ENCODE data around the gene MYOM1. TPM values are rescaled to one million over a fixed set of nuclear protein-coding genes. Genes with fewer than 3 reads are reported as not detected.
"Not testable (repeated sequence)": the region's sequence is repeated elsewhere in the genome, so short reads cannot be mapped to it uniquely, and the experiment has no call there.

Gene MYOM1
- total RNA-seq, 2 experiments from 2014 or later = 0.60 to 0.82 TPM

DNA sequence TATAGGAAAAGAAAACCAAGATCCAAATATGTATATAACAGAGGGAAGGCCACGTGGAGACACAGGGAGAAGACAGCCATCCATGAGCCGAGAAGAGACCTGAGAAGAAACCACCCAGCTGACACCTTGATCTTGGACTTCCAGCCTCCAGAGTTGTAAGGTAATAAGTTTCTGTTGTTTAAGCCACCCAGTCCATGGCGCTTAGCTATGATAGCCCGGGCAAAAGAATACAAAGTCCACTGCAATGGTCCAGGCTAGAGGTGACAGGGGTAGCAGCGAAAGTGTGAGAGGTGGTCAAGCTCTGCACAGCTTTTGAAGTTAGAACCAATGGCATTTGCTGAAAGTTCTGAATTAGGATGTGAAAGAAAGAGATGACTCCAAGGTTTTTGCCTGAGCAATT is 2.8 kb downstream of the MYOM1 start:
- no peak for DNase-seq
- Mint-ChIP-seq H3K36me3 (no peaks in the 10 kb centered on the region), H3K4me1 (peaks cover 3% of the 10 kb centered on the region), H3K27ac (no peak overlapping the region), H3K4me3 (no peak overlapping the region), H3K9me3 (no peaks in the 10 kb centered on the region), H3K27me3 (no peaks in the 10 kb centered on the region)

DNA sequence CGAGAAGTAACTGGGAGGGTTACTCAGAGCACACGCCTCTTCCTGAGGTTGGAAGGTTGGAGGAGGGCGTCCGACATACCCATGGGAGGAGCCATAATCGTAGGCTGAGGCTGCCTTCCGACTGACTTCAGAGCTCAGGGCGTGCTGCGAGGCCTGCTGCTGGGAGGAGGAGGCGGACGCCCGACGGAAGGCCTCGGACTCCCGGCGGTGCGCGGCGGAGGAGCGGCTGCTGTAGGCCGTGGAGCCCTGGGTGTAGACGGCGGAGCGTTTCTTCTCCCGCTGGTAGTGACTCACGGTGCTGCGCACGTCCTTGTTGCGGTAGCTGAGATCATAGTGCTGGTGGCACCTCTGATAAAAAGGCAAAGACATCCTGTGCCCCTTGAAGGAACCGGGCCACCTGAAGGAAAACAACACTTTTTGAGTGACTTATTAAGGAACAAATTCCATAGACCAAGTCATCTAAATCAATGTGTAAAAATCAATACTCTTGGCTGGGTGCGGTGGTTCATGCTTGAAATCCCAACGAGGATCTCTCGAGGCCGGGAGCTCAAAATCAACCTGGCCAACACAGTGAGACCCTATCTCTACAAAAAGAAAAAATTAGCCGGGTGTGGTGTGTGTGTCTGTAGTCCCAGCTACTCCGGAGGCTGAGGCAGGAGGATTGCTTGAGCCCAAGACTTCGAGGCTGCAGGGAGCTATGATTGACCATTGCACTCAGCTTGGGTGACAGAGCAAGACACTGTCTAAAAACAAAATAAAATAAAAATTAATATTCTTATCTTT is 4.7 kb downstream of the MYOM1 start:
- H3K4me1 Mint-ChIP-seq = peaks cover 7% of the 10 kb centered on the region

DNA sequence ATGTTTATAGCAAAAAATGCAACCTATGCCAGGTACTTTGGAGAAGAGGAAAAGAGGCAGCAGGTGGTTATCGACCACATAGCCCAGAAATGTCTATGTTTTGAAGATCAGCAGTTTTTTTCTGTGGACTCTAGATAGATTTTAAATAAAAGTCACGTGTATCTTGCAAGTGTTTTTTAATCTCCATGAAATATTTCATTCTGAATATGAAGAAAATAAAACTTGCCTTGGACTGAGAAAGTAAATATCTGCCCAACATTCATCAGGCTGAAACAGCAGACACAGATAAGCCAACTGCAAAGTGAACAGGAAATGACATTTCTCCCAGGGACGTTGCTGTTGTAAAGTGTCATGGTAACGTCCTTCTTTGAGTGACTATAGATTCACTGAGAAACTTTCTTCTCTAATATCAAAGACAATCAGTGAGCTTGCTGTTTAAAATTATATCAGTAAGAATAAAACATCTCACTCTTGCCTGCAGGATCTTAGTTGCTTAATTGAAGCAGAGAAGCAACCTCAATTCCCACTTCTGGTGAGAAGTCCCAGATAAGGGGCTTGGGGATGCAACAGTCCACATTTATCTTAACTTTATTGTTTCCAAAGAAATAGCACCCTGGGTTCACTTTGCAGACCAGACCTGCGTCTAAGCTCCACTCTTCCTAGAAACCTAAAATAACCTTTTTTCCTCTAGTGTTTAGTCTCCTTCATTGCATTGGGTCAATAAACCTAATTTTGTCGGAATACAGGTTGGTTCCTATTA is 6.3 kb downstream of the MYOM1 start:
- no peak overlapping the region for H3K27ac Mint-ChIP-seq
- H3K27me3 Mint-ChIP-seq = no peaks in the 10 kb centered on the region

More for the DNA sequence above, 4.7 kb downstream of the MYOM1 start:
- H3K9me3 Mint-ChIP-seq = no peaks in the 10 kb centered on the region
- no peak overlapping the region for H3K4me3 Mint-ChIP-seq
- no peak overlapping the region for H3K27ac Mint-ChIP-seq
- DNase-seq = no peak
- no peaks in the 10 kb centered on the region for H3K27me3 Mint-ChIP-seq
- H3K36me3 Mint-ChIP-seq = no peaks in the 10 kb centered on the region

DNA sequence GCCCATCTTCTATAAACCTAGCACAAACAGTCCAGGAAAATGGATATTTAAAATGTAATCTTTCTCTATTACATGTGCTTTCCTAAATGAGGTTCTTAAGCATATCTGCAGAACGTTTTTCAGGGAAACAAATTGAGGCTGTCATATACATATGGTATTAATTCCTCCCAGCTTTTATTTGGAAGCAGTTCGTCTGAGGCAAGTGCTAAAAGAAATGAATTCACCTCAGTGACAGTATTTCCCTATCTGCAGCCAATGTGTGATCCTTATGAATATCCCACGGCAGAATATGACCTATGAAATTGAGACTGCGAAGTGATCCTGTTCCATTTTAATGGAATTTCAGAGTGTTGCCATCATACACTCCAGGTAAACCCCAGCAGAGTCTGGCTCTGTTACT is 7.1 kb downstream of the MYOM1 start:
- peaks cover 9% of the 10 kb centered on the region for H3K4me1 Mint-ChIP-seq
- DNase-seq = no peak
- H3K9me3 Mint-ChIP-seq = no peaks in the 10 kb centered on the region
- H3K27me3 Mint-ChIP-seq = no peaks in the 10 kb centered on the region
- H3K4me3 Mint-ChIP-seq = no peak overlapping the region
- no peak overlapping the region for H3K27ac Mint-ChIP-seq
- H3K36me3 Mint-ChIP-seq = no peaks in the 10 kb centered on the region

More for the DNA sequence above, 6.3 kb downstream of the MYOM1 start:
- H3K4me3 Mint-ChIP-seq = no peak overlapping the region
- no peaks in the 10 kb centered on the region for H3K36me3 Mint-ChIP-seq
- no peak for DNase-seq
- no peaks in the 10 kb centered on the region for H3K9me3 Mint-ChIP-seq
- H3K4me1 Mint-ChIP-seq = peaks cover 9% of the 10 kb centered on the region

DNA sequence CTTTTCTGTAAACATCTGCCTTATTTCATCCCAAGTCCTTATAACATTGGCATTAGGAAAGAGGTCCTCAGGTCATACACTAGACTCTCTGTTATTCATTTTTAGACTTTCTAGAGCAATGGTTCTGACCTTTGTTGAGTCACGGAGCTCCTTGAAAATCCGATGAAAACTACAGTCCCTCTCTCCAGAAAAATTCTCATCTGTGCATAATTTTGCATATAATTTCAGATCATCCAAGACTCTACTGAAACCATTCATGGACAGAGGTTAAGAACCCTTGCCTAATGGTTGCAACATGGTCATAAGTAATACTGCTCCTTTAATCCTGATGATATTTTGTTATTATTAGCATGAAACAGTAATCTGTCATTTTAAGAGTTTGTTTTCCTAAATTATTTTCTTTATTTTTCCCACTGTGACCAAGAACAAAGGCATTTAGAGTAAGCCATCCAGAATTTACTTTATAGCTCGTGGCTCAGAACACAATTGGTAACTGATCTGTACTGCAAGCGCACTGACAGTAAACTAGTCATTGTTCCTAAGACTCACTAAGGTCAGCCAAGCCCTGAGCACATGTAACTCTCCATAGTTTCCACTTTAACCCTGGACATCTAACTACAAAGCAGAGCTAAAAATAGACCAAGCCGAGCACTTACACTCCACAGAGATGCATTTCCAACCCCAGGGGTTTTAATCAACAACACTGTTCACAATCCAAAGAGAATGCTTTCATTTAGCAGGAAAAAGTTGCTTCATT is 8.4 kb downstream of the MYOM1 start:
- no peaks in the 10 kb centered on the region for H3K27me3 Mint-ChIP-seq

DNA sequence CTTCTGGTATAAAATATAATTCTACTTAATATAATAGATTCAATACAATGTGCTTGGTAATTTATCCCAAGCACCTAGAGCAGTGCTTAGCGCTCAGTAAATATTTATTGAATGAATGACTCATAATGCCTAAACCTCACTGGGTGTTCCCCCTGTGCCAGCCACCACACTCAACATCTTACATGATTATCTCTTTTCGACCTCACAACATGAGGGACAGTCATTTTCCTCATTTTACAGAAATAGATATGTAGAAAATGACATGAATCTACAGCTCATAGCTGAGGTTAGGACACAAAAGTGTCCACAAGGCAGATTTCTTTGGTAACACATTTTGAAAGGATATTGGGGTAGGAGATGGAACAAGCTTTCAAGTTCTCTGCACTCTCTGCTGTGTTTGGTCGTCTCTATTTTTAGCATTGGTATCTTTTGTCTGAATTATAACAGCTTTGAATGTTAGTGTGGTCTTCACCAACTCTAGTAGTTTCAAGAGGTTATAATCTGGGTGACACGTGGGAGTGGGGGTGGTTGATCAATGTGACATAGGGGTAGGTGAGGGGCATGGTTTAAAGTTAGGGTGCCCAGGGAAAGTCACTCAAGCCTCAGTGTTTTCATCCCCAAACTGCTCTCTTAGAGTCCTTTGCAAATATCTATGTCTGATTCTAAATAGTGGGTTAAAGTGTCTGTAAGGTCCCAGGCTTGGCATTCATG is 9.8 kb downstream of the MYOM1 start:
- Mint-ChIP-seq H3K4me1 (peaks cover 9% of the 10 kb centered on the region), H3K27me3 (no peaks in the 10 kb centered on the region), H3K9me3 (peaks cover 6% of the 10 kb centered on the region), H3K27ac (no peak overlapping the region), H3K4me3 (no peak overlapping the region), H3K36me3 (peaks cover 8% of the 10 kb centered on the region)
- DNase-seq = no peak

More for the DNA sequence above, 8.4 kb downstream of the MYOM1 start:
- DNase-seq = no peak
- no peaks in the 10 kb centered on the region for H3K9me3 Mint-ChIP-seq
- H3K27ac Mint-ChIP-seq = peak overlapping the region; percentile 34
- peaks cover 9% of the 10 kb centered on the region for H3K4me1 Mint-ChIP-seq
- H3K36me3 Mint-ChIP-seq = peaks cover 3% of the 10 kb centered on the region
- no peak overlapping the region for H3K4me3 Mint-ChIP-seq

DNA sequence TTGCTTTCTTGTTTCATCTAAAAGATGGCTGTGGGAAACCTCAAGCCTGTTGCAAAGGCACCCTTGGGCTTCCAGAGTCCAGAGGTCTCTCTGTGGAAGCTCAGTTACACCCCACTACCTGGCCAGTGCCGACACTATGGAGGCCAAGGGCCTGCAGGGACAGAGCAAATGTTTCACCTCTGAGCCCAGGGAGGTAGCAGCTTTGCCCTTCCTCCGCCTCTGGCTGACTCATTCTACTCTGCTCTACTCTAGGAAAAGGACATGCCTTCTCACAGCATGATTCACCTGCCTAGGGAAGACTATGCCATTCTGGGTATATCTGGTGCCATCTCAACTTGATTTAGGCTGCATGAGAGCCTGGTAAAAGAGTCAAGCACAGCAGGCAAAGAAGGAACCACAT is 12.2 kb downstream of the MYOM1 start:
- Mint-ChIP-seq H3K36me3 (peaks cover 16% of the 10 kb centered on the region), H3K27me3 (no peaks in the 10 kb centered on the region), H3K4me1 (peaks cover 6% of the 10 kb centered on the region), H3K9me3 (peaks cover 23% of the 10 kb centered on the region), H3K4me3 (no peak overlapping the region), H3K27ac (no peak overlapping the region)
- DNase-seq = no peak

DNA sequence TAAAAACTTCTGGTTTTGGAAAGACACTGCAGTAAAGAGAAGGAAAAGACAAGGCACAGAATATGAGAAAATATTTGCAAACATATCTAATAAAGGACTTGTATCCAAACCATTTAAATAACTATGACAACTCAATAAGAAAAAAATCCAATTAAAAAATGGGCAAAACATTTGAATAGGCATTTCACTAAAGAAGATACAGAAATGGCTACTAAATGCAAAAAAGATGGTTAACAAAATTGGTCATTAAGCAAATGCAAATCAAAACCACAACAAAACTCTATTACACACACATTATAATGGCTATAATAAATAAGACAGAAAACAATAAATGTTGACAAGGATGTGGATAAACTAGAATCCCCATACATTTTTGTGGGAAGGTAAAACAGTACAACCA is 14.5 kb downstream of the MYOM1 start:
- no peaks in the 10 kb centered on the region for H3K27me3 Mint-ChIP-seq
- H3K9me3 Mint-ChIP-seq = peaks cover 23% of the 10 kb centered on the region
- H3K4me3 Mint-ChIP-seq = no peak overlapping the region
- peaks cover 4% of the 10 kb centered on the region for H3K4me1 Mint-ChIP-seq
- H3K27ac Mint-ChIP-seq = no peak overlapping the region
- no peak for DNase-seq
- H3K36me3 Mint-ChIP-seq = peaks cover 18% of the 10 kb centered on the region

DNA sequence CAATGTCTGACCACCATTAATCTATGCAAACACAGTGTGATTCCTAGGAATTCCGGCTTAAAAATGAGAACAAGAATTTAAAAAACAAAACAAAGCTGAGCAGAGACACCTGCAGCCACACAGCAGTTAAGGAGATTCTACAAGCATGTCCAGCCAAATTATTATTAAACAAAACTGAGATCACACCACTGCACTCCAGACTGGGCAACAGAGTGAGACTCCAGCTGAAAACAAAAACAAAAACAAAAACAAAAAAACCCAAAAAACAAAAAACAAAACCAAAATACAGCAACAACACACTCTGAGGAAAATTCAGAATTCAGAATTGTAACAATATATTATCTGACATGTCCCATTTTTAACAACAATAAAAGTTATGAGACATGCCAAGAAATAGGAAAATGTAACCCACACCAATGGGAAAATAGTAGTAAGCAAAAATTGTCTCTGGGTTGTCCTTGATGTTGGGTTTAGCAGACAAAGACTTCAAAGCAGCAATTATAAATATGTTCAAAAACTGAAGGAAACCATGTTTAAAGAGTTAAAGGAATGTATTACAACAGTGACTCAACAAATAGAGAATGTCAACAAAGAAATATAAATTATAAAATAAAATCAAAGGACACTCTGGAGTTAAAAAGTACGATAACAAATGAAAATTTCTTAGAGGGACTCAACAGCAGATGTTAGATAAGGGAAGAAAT is 19.7 kb downstream of the MYOM1 start:
- no peaks in the 10 kb centered on the region for H3K27me3 Mint-ChIP-seq
- no peak for DNase-seq
- H3K36me3 Mint-ChIP-seq = peaks cover 11% of the 10 kb centered on the region
- H3K9me3 Mint-ChIP-seq = peaks cover 18% of the 10 kb centered on the region
- no peak overlapping the region for H3K27ac Mint-ChIP-seq
- no peaks in the 10 kb centered on the region for H3K4me1 Mint-ChIP-seq
- no peak overlapping the region for H3K4me3 Mint-ChIP-seq

DNA sequence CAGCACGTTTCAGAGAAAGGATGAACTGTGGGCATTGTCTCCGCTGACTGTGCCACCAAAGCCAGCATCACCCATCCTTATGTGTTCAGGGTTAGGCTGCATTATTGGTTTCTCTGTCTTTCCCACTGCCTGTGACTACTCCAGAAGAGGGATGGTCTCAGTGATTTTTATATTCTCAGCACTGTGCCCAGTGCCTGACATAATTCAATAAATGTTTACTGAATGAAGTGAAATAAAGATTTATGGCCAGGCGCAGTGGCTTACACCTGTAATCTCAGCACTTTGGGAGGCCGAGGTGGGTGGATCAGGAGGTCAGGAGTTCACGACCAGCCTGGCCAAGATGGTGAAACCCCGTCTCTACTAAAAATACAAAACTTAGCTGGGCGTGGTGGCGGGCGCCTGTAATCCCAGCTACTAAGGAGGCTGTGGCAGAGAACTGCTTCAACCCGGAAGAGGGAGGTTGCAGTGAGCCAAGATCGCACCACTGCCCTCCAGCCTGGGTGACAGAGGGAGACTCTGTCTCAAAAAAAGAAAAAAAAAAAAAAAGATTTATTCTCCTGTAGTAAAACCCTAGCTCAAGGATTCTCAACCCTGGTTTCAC is 21.4 kb downstream of the MYOM1 start:
- H3K36me3 Mint-ChIP-seq, H3K4me1 Mint-ChIP-seq, DNase-seq, H3K4me3 Mint-ChIP-seq, H3K27me3 Mint-ChIP-seq, H3K9me3 Mint-ChIP-seq, H3K27ac Mint-ChIP-seq: not testable (repeated sequence)

DNA sequence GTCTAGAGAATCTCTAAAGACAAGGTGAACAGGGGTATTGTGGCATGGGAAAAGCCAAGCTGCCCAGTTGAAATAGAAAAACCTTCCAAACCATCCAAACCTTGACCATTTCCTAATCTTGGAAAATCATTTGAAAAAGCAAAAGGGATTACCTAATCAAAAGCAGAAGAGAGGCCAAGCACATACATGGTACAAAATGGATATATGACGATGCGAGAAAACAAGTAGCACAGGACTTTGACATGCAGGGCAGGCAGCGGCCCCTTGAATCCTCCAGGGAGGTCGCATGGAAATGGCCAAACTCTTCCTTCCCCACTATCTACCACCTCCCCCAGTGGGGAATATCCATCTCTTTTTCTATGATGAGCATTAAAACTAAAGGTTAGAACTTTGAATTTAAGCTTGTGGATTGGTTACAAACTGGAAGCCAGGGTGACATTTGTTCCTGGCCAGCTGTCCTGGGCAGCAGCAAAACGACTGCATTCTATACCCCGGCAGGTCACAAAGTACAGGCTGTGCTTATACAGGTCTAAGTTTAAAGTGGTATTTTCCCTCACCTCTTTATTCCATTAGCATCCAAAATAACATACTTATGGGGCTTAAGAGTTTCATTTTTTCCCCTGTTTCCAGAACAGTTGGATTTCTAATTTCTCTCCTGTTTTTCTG is 24.7 kb downstream of the MYOM1 start:
- Mint-ChIP-seq H3K27me3 (no peaks in the 10 kb centered on the region), H3K4me3 (no peak overlapping the region), H3K9me3 (no peaks in the 10 kb centered on the region), H3K36me3 (no peaks in the 10 kb centered on the region), H3K27ac (no peak overlapping the region), H3K4me1 (peaks cover 12% of the 10 kb centered on the region)
- DNase-seq = no peak

DNA sequence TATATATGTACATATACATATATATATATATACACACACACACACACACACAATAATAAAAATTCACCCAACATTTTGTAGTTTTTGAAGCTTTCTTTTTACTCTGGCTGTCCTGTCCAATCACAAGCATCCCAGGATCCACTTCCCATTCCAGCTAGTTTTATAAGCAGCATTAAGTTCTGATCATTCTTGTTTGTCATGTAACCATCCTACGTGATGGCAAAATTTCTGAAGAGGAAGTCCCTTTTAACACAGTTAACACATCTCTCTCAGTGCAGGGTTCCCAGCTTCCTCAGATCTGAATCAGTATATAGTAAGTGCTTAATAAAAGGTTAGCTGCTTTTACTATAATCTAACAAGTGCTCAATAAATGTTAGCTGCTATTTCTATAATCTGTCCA is 26.4 kb downstream of the MYOM1 start:
- Mint-ChIP-seq H3K4me3 (no peak overlapping the region), H3K4me1 (peaks cover 12% of the 10 kb centered on the region), H3K27ac (no peak overlapping the region), H3K27me3 (no peaks in the 10 kb centered on the region), H3K9me3 (no peaks in the 10 kb centered on the region), H3K36me3 (no peaks in the 10 kb centered on the region)
- DNase-seq = no peak

DNA sequence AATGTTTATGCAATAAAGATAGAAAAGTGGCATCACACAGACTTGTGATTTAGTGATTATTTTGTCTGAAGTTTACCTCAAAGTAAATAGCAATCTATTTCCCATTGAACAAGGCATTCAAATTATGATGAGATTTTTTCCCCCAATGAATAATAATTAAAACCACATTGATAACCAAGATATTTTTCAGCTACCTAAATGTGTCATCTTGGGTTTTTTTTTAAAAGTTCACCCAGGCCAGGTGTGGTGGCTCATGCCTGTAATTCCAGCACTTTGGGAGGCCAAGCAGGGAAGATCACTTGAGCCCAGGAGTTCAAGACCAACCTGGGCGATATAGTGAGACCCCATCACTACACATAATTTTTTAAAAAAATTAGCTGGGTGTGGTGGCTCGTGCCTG is 27.0 kb downstream of the MYOM1 start:
- H3K9me3 Mint-ChIP-seq = no peaks in the 10 kb centered on the region
- peaks cover 12% of the 10 kb centered on the region for H3K4me1 Mint-ChIP-seq
- no peaks in the 10 kb centered on the region for H3K27me3 Mint-ChIP-seq
- no peak overlapping the region for H3K27ac Mint-ChIP-seq
- H3K36me3 Mint-ChIP-seq = no peaks in the 10 kb centered on the region
- no peak overlapping the region for H3K4me3 Mint-ChIP-seq
- DNase-seq = no peak
